GM12892 (cell line): Measurements from ENCODE around the gene RPS6KB1.

Experiments
- POLR2A ChIP-seq: IDR thresholded peaks from 2 replicates; pipeline ENCODE4 v1.6.1; 2011; ENCODE audit warnings: low read depth, low read length, control low read depth
- POLR2AphosphoS5 ChIP-seq: IDR thresholded peaks from 2 replicates; pipeline ENCODE4 v1.6.1; 2011; ENCODE audit warnings: low read depth, low read length, control low read depth

- no peak for TF ChIP-seq POLR2A
- no peak for TF ChIP-seq POLR2AphosphoS5
Measured at GRCh38 chr17:59897090-59897489, 4.2 kb downstream of the RPS6KB1 start.
